ENCODE measurements around the gene CLN3.

GRCh38 chr16:28527985-28528384 is 36.1 kb upstream of the CLN3 start:
- no peak for TF ChIP-seq POLR2A (IDR thresholded peaks at IDR 0.05)
- no peak for TF ChIP-seq CTCF (IDR thresholded peaks at IDR 0.05)

All from lower leg skin (tissue), 3 donors.